ENCODE measurements around the gene NEURL2. TPM values are rescaled to one million over a fixed set of nuclear protein-coding genes. Genes with fewer than 3 reads are reported as not detected.
"Not testable (repeated sequence)": the region's sequence is repeated elsewhere in the genome, so short reads cannot be mapped to it uniquely, and the experiment has no call there.

The NEURL2 gene
- total RNA-seq, 4 donors from 2014 or later = 4.2 to 11.5 (median 5.7) TPM

DNA sequence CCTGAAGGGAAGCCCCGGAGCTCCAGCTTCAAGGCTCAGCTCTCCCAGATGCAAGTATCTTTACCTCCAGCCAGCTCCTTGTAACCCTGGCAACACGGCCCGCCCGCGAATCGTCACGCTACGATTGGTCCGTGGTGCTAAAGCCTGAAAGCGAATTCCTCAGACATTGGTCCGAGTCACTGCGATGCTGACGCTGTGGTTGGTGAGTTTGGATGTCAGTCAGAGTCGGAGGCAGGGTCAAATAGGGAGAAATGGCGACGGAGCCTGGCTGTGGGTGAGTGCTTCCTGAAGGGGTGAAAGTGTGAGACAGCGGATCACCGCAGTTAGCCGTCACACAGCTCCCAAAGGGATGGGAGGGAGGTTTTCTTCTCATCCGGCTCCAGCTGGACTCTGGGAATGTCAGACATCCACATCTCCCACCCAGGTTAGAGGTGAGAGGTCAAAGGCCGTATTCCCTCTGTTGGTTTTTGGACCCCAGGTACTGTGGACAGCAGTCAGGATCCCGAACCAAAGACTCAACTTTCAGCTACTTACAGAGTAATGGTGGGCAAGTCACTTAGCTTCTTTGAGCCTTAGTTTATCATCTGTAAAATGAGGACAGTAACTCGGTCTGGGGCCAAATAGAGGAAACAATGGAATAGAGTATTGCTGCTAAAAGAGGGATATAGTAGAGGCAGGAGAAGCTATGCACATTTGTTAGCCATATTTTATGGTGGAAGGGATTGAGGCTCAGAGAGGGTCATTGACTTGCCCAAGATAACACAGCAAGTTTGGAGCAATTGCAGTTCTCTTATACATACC, 9.8 kb downstream of the NEURL2 start, which contains the start of gene ZSWIM1:
TSS of gene ZSWIM1 (plus strand) at position 240 of the 801 bp plus-strand sequence. CDS start 1,366 bp downstream, outside the sequence.
- Histone ChIP-seq H3K27me3 (no peaks in the 10 kb centered on the region), H3K4me1 (peaks cover 28% of the 10 kb centered on the region), H3K27ac (peak within 1 kb of the TSS; percentile 76), H3K4me3 (peak within 1 kb of the TSS; percentile 54), H3K36me3 (peaks cover 39% of the 10 kb centered on the region), H3K9me3 (no peaks in the 10 kb centered on the region)
- TF ChIP-seq EP300 (IDR thresholded peaks at IDR 0.05) (no peak), CTCF (IDR thresholded peaks at IDR 0.05) (no peak), POLR2AphosphoS5 (IDR thresholded peaks at IDR 0.05) (peak in 1 of 3 donors; percentile 74), POLR2A (IDR thresholded peaks at IDR 0.05) (peak; percentile 21 to 60)
- peak; percentile 100 for DNase-seq (ENCODE audit: low spot score in 2 of 2)
- 1% methylated on average over 19 of the region's 23 CpGs for WGBS

DNA sequence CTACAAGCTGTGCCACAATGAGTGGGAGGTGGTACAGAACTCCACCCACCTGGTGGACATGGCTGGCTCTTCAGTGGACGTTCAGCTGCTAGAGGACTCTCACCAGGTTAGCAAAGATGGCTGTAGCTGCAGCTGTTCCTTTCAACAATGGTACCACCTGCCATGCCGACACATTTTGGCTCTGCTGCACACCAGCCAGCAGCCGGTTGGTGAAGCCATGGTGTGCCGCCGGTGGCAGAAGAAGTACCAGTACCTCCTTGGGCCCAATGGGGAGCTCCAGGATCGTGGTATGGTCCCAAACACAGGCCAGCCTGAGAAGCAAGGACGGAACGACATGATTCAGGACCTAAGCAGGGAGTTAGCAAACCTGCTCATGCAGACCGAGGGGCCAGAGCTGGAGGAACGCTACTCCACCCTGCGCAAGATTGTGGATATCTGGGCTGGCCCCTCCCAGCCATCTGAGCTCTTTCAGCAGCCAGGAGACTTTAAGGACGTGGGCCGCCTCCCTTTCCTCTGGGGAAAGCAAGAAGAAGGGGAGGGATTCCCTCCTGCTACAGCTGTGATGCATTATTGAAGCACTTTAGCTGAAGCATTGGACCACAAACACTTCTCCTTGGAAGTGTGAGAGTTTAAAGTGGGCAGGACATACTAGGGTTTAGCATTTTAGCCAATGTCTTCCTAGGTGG, 12.8 kb downstream of the NEURL2 start:
- DNase-seq (ENCODE audit: low spot score in 2 of 2) = no peak
- Histone ChIP-seq H3K36me3 (peaks cover 25% of the 10 kb centered on the region), H3K4me1 (peaks cover 24% of the 10 kb centered on the region), H3K4me3 (no peak overlapping the region), H3K27ac (no peak overlapping the region), H3K27me3 (no peaks in the 10 kb centered on the region), H3K9me3 (no peaks in the 10 kb centered on the region)
- 71% methylated on average over 13 of the region's 13 CpGs for WGBS
- no peak for TF ChIP-seq POLR2A (IDR thresholded peaks at IDR 0.05)
- no peak for TF ChIP-seq POLR2AphosphoS5 (IDR thresholded peaks at IDR 0.05)
- no peak for TF ChIP-seq EP300 (IDR thresholded peaks at IDR 0.05)
- TF ChIP-seq CTCF (IDR thresholded peaks at IDR 0.05) = no peak

GRCh38 chr20:45874576-45874975, 16.4 kb downstream of the NEURL2 start:
- H3K9me3 ChIP-seq = no peaks in the 10 kb centered on the region
- H3K4me1 ChIP-seq = peaks cover 5% of the 10 kb centered on the region
- TF ChIP-seq EP300 (IDR thresholded peaks at IDR 0.05) (no peak), CTCF (IDR thresholded peaks at IDR 0.05) (no peak), POLR2A (IDR thresholded peaks at IDR 0.05) (no peak), POLR2AphosphoS5 (IDR thresholded peaks at IDR 0.05) (no peak)
- no peak overlapping the region for H3K4me3 ChIP-seq
- DNase-seq (ENCODE audit: low spot score in 2 of 2) = no peak
- H3K27me3 ChIP-seq = no peaks in the 10 kb centered on the region
- peaks cover 16% of the 10 kb centered on the region for H3K36me3 ChIP-seq
- WGBS = 64% methylated on average over 4 of the region's 4 CpGs
- no peak overlapping the region for H3K27ac ChIP-seq

- H3K36me3 ChIP-seq = peaks cover 16% of the 10 kb centered on the region
- 93% methylated on average over 10 of the region's 10 CpGs for WGBS
- not testable (repeated sequence) for H3K27ac ChIP-seq; H3K4me3 ChIP-seq; H3K9me3 ChIP-seq; DNase-seq (ENCODE audit: low spot score in 2 of 2); H3K4me1 ChIP-seq; H3K27me3 ChIP-seq
Observed at GRCh38 chr20:45874104-45874481, 16.9 kb downstream of the NEURL2 start.

DNA sequence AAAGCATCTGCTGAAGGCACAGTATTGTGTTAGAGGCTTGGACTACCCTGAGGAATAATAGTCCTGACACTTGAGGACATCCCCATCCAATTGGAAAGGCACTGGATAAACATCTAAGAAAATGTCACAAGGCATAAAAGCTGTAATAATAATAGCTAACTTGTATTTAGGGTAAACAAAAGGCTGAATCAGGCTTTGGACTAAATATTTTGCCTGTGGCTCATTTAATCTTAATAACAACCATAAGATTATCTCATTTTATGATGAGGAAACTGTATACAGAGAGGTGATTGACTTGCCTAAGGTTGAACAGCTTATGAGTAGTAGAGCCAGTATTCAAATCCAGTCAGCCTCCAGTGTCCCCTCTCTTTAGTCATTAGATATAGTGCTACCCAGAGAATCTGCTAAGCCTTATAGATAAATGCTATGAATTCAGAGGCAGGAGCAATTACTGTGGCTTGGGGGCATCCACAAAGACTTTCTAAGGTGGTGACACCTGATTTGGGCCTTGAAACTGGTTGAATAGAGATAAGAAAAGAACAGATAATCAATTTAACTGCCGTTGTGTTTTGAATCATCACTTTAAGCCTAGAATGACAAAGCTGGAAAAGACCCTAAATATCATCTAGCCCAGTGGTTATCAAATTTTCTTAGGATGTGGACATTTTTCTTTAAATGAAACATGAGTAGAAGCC, 17.5 kb downstream of the NEURL2 start:
- H3K27me3 ChIP-seq = no peaks in the 10 kb centered on the region
- H3K4me1 ChIP-seq = peaks cover 2% of the 10 kb centered on the region
- no peaks in the 10 kb centered on the region for H3K9me3 ChIP-seq
- DNase-seq (ENCODE audit: low spot score in 2 of 2) = no peak
- WGBS = 75% methylated on average over 1 of the region's 1 CpG
- TF ChIP-seq POLR2A (IDR thresholded peaks at IDR 0.05) = no peak
- TF ChIP-seq POLR2AphosphoS5 (IDR thresholded peaks at IDR 0.05) = no peak
- TF ChIP-seq CTCF (IDR thresholded peaks at IDR 0.05) = no peak
- no peak for TF ChIP-seq EP300 (IDR thresholded peaks at IDR 0.05)
- no peak overlapping the region for H3K4me3 ChIP-seq
- H3K27ac ChIP-seq = peak overlapping the region; percentile 10
- peaks cover 13% of the 10 kb centered on the region for H3K36me3 ChIP-seq

Data from suprapubic skin (tissue), 4 donors.